Measurements from ENCODE around the gene HDC.

HDC gene

DNA sequence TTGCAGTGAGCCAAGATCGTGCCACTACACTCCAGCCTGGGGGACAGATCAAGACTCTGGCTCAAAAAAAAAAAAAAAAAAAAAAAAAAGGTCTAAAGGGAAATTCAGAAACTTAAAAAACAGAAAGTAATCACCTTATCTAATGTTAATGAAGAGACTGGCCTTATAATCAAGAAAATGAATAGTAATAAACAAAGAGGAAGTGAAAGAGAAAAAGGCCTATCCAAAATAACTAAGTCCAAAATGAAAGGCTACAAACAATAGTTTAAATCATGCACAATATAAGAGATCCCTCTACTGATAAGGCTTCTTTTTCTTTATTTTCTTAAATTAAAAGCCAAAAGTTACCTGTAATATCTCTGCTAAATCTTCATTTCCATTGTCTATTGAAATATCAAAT lies 37.1 kb upstream of the HDC start:
- TF ChIP-seq, protein P1, sequence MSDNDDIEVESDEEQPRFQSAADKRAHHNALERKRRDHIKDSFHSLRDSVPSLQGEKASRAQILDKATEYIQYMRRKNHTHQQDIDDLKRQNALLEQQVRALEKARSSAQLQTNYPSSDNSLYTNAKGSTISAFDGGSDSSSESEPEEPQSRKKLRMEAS (IDR thresholded peaks at IDR 0.05): no peak
- no peak for TF ChIP-seq CEBPB (IDR thresholded peaks at IDR 0.05)
- TF ChIP-seq TCF12 (IDR thresholded peaks at IDR 0.05; ENCODE audit: low read depth): no peak
- TF ChIP-seq ZBTB7A (IDR thresholded peaks at IDR 0.05; ENCODE audit: low read depth): no peak
- TF ChIP-seq EGR1 (IDR thresholded peaks at IDR 0.05): no peak
- no peak for TF ChIP-seq CREB1 (IDR thresholded peaks at IDR 0.05; ENCODE audit: low read depth)
- TF ChIP-seq RAD21 (IDR thresholded peaks at IDR 0.05; ENCODE audit: low read depth): no peak
- no peak for TF ChIP-seq TEAD4 (IDR thresholded peaks at IDR 0.05)
- TF ChIP-seq, protein P2, sequence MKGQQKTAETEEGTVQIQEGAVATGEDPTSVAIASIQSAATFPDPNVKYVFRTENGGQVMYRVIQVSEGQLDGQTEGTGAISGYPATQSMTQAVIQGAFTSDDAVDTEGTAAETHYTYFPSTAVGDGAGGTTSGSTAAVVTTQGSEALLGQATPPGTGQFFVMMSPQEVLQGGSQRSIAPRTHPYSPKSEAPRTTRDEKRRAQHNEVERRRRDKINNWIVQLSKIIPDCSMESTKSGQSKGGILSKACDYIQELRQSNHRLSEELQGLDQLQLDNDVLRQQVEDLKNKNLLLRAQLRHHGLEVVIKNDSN (IDR thresholded peaks at IDR 0.05): no peak
- no peak for TF ChIP-seq NFIC (IDR thresholded peaks at IDR 0.05)
- TF ChIP-seq FOXM1 (IDR thresholded peaks at IDR 0.05; ENCODE audit: borderline replicate concordance, low read depth): no peak

DNA sequence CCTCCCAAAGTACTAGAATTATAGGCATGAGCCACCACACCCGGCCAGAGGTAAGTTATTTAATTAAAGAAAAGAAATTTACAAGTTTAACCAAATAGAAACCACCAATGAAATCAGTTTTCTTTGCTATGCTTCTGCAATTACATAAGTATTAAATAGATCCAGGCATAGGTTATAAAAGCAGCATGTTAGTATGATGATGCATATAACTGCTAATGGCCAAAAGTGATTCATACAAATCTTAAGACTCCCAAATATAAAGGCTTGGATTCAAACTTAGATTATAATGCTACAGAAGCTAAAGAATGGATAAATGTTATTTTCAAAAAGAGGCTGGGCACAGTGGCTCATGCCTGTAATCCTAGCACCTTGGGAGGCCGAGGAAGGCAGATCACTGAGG lies 32.8 kb upstream of the HDC start:
- TF ChIP-seq CEBPB (IDR thresholded peaks at IDR 0.05): no peak
- no peak for TF ChIP-seq EP300 (IDR thresholded peaks at IDR 0.05; ENCODE audit: borderline replicate concordance)
- no peak for TF ChIP-seq TCF12 (IDR thresholded peaks at IDR 0.05; ENCODE audit: low read depth)
- no peak for TF ChIP-seq TAF1 (IDR thresholded peaks at IDR 0.05; ENCODE audit: low read depth)
- TF ChIP-seq NFIC (IDR thresholded peaks at IDR 0.05): no peak
- TF ChIP-seq, protein P3, sequence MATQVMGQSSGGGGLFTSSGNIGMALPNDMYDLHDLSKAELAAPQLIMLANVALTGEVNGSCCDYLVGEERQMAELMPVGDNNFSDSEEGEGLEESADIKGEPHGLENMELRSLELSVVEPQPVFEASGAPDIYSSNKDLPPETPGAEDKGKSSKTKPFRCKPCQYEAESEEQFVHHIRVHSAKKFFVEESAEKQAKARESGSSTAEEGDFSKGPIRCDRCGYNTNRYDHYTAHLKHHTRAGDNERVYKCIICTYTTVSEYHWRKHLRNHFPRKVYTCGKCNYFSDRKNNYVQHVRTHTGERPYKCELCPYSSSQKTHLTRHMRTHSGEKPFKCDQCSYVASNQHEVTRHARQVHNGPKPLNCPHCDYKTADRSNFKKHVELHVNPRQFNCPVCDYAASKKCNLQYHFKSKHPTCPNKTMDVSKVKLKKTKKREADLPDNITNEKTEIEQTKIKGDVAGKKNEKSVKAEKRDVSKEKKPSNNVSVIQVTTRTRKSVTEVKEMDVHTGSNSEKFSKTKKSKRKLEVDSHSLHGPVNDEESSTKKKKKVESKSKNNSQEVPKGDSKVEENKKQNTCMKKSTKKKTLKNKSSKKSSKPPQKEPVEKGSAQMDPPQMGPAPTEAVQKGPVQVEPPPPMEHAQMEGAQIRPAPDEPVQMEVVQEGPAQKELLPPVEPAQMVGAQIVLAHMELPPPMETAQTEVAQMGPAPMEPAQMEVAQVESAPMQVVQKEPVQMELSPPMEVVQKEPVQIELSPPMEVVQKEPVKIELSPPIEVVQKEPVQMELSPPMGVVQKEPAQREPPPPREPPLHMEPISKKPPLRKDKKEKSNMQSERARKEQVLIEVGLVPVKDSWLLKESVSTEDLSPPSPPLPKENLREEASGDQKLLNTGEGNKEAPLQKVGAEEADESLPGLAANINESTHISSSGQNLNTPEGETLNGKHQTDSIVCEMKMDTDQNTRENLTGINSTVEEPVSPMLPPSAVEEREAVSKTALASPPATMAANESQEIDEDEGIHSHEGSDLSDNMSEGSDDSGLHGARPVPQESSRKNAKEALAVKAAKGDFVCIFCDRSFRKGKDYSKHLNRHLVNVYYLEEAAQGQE (IDR thresholded peaks at IDR 0.05; ENCODE audit: low read depth): no peak
- TF ChIP-seq ZBTB7A (IDR thresholded peaks at IDR 0.05; ENCODE audit: low read depth): no peak
- no peak for TF ChIP-seq TEAD4 (IDR thresholded peaks at IDR 0.05)
- TF ChIP-seq, protein P2 (IDR thresholded peaks at IDR 0.05): no peak
- no peak for TF ChIP-seq CREB1 (IDR thresholded peaks at IDR 0.05; ENCODE audit: low read depth)
- no peak for TF ChIP-seq EGR1 (IDR thresholded peaks at IDR 0.05)

DNA sequence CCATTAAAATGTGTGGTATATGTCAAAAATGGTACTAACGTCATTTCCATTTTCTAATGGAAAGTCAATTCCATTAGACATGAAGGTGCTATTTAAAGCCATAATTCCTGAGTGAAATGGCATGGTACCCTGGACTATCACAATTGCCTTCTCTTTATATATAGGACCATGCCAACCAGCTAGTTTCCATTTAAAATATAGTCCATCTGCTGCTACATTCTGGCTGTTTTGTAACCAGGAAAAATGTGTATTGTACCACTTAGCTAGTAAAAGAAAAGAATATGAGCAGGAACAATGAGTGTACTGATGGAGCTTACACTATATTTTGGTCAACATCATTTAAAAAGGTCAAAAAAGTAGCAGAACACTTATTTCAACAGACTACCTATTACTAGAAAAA lies 30.4 kb upstream of the HDC start:
- no peak for TF ChIP-seq EGR1 (IDR thresholded peaks at IDR 0.05)
- no peak for TF ChIP-seq CREB1 (IDR thresholded peaks at IDR 0.05; ENCODE audit: low read depth)
- TF ChIP-seq EP300 (IDR thresholded peaks at IDR 0.05; ENCODE audit: borderline replicate concordance): no peak
- TF ChIP-seq CEBPB (IDR thresholded peaks at IDR 0.05): no peak
- TF ChIP-seq YY1 (IDR thresholded peaks at IDR 0.05; ENCODE audit: low read depth): no peak
- TF ChIP-seq ZBTB7A (IDR thresholded peaks at IDR 0.05; ENCODE audit: low read depth): no peak
- TF ChIP-seq TAF1 (IDR thresholded peaks at IDR 0.05; ENCODE audit: low read depth): no peak
- TF ChIP-seq NFIC (IDR thresholded peaks at IDR 0.05): no peak
- TF ChIP-seq, protein P2 (IDR thresholded peaks at IDR 0.05): no peak
- TF ChIP-seq TEAD4 (IDR thresholded peaks at IDR 0.05): no peak
- TF ChIP-seq, protein P1 (IDR thresholded peaks at IDR 0.05): no peak
- TF ChIP-seq FOXM1 (IDR thresholded peaks at IDR 0.05; ENCODE audit: borderline replicate concordance, low read depth): no peak
- TF ChIP-seq, protein P3 (IDR thresholded peaks at IDR 0.05; ENCODE audit: low read depth): no peak
- no peak for TF ChIP-seq RAD21 (IDR thresholded peaks at IDR 0.05; ENCODE audit: low read depth)
- no peak for TF ChIP-seq TCF12 (IDR thresholded peaks at IDR 0.05; ENCODE audit: low read depth)

DNA sequence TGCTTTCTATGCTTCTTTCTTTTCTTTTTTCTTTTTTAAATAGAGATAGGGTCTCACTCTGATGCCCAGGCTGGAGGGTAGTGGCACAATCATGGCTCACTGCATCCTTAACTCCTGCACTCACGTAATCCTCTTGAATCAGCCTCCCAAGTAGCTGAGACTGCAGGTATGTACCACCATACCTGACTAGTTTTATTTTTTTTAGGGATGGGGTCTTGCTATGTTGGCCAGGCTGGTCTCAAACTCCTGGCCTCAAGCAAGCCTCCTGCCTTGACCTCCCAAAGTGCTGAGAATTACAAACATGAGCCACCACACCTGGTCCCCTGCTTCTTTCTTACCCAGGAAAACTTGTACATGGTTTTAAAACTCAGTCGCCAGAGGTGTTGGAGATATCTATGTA lies 24.2 kb upstream of the HDC start:
- TF ChIP-seq, protein P3 (IDR thresholded peaks at IDR 0.05; ENCODE audit: low read depth): no peak
- TF ChIP-seq YY1 (IDR thresholded peaks at IDR 0.05; ENCODE audit: low read depth) (no peak), CREB1 (IDR thresholded peaks at IDR 0.05; ENCODE audit: low read depth) (no peak), EGR1 (IDR thresholded peaks at IDR 0.05) (no peak), ZBTB7A (IDR thresholded peaks at IDR 0.05; ENCODE audit: low read depth) (no peak), CEBPB (IDR thresholded peaks at IDR 0.05) (no peak), TCF12 (IDR thresholded peaks at IDR 0.05; ENCODE audit: low read depth) (no peak), TAF1 (IDR thresholded peaks at IDR 0.05; ENCODE audit: low read depth) (no peak), RAD21 (IDR thresholded peaks at IDR 0.05; ENCODE audit: low read depth) (no peak), TEAD4 (IDR thresholded peaks at IDR 0.05) (no peak), EP300 (IDR thresholded peaks at IDR 0.05; ENCODE audit: borderline replicate concordance) (no peak), FOXM1 (IDR thresholded peaks at IDR 0.05; ENCODE audit: borderline replicate concordance, low read depth) (no peak), NFIC (IDR thresholded peaks at IDR 0.05) (no peak)
- TF ChIP-seq, protein P2 (IDR thresholded peaks at IDR 0.05): no peak
- TF ChIP-seq, protein P1 (IDR thresholded peaks at IDR 0.05): no peak
